HG02981 (cell line): ENCODE data around the gene P2RY1.

ENCODE experiments used
- ATAC-seq: cut with Tn5 transposase; IDR thresholded peaks from one replicate; pipeline ENCODE4 v1.9.1; 2021; ENCODE audit warnings: mild to moderate bottlenecking, moderate library complexity; ENCODE audit not compliant: unreplicated experiment

The P2RY1 gene

GRCh38 chr3:152834776-152835600 lies at the start of gene P2RY1:
TSS of gene P2RY1 (plus strand) at chr3:152835131. CDS start at chr3:152835783, 652 bp downstream.
- peak; percentile 71 for ATAC-seq

GRCh38 chr3:152786977-152787681 lies 47.8 kb upstream of the P2RY1 start:
- no peak for ATAC-seq

GRCh38 chr3:152790651-152791387 lies 44.1 kb upstream of the P2RY1 start:
- ATAC-seq: no peak

- ATAC-seq: no peak
These were observed 41.0 kb upstream of the P2RY1 start for GRCh38 chr3:152793969-152794368.

- no peak for ATAC-seq
These were observed 37.0 kb upstream of the P2RY1 start for GRCh38 chr3:152797751-152798432.

- ATAC-seq: no peak
These were observed 22.8 kb upstream of the P2RY1 start for GRCh38 chr3:152811974-152812760.

GRCh38 chr3:152817400-152817799 lies 17.5 kb upstream of the P2RY1 start:
- ATAC-seq: peak; percentile 68

GRCh38 chr3:152818027-152818426 lies 16.9 kb upstream of the P2RY1 start:
- no peak for ATAC-seq

- no peak for ATAC-seq
These were observed 11.8 kb upstream of the P2RY1 start for GRCh38 chr3:152823173-152823572.

GRCh38 chr3:152823781-152824180 lies 11.2 kb upstream of the P2RY1 start:
- no peak for ATAC-seq

GRCh38 chr3:152825566-152825965 lies 9.4 kb upstream of the P2RY1 start:
- ATAC-seq: no peak

- ATAC-seq: no peak
These were observed 8.5 kb upstream of the P2RY1 start for GRCh38 chr3:152826476-152826875.

GRCh38 chr3:152827313-152827712 lies 7.6 kb upstream of the P2RY1 start:
- no peak for ATAC-seq

GRCh38 chr3:152828075-152828840 lies 6.7 kb upstream of the P2RY1 start:
- ATAC-seq: no peak

GRCh38 chr3:152830245-152830644 lies 4.7 kb upstream of the P2RY1 start:
- ATAC-seq: no peak

- no peak for ATAC-seq
These were observed 2.9 kb upstream of the P2RY1 start for GRCh38 chr3:152832046-152832445.

- no peak for ATAC-seq
These were observed 1.8 kb upstream of the P2RY1 start for GRCh38 chr3:152833089-152833488.

GRCh38 chr3:152834191-152834775 lies 648 bp upstream of the P2RY1 start:
- no peak for ATAC-seq

- ATAC-seq: no peak
These were observed 721 bp downstream of the P2RY1 start for GRCh38 chr3:152835601-152836102.
